Astrocyte (in vitro differentiated cells and primary cell): ENCODE data around the gene PTPN14. TPM values are rescaled to one million over a fixed set of nuclear protein-coding genes. Genes with fewer than 3 reads are reported as not detected.

Experiments used
- DNase-seq: peaks from one replicate; pipeline ENCODE4 v3.0.0-alpha.2; 2010; ENCODE audit warnings: low read depth
- FAIRE-seq: peaks from 2 replicates; lab custom pipeline; 2011; peaks lifted over from hg19 to GRCh38; lab: Jason Lieb, UNC
- H2AFZ ChIP-seq: 2 replicates; pipeline ENCODE4 v1.6.0; 2012; ENCODE audit warnings: low read depth, low read length, inconsistent platforms
- H3K27ac ChIP-seq: 2 replicates; pipeline ENCODE4 v1.5.1; 2011; ENCODE audit warnings: low read depth, low read length, inconsistent platforms
- H3K27me3 ChIP-seq: 2 replicates; pipeline ENCODE4 v1.6.0; 2011; ENCODE audit warnings: low read length, inconsistent platforms; ENCODE audit not compliant: insufficient read depth
- H3K36me3 ChIP-seq: 2 replicates; pipeline ENCODE4 v1.5.1; 2011; ENCODE audit warnings: low read length, inconsistent platforms; ENCODE audit not compliant: insufficient read depth
- H3K4me1 ChIP-seq: 2 replicates; pipeline ENCODE4 v1.5.1; 2011; ENCODE audit warnings: low read length, inconsistent platforms; ENCODE audit not compliant: insufficient read depth
- H3K4me2 ChIP-seq: 2 replicates; pipeline ENCODE4 v1.6.0; 2012; ENCODE audit warnings: low read length, inconsistent platforms
- H3K4me3 ChIP-seq: 2 replicates; pipeline ENCODE4 v1.5.1; 2011; ENCODE audit warnings: low read depth, mild to moderate bottlenecking, low read length, inconsistent platforms; ENCODE audit not compliant: insufficient read depth
- H3K79me2 ChIP-seq: 2 replicates; pipeline ENCODE4 v1.6.0; 2012; ENCODE audit warnings: mild to moderate bottlenecking, low read length, inconsistent platforms; ENCODE audit not compliant: insufficient read depth
- H3K9ac ChIP-seq: 2 replicates; pipeline ENCODE4 v1.6.0; 2012; ENCODE audit warnings: mild to moderate bottlenecking, low read length, inconsistent platforms
- H3K9me3 ChIP-seq: 2 replicates; pipeline ENCODE4 v1.5.1; 2012; ENCODE audit warnings: low read depth, mild to moderate bottlenecking, low read length, inconsistent platforms; ENCODE audit not compliant: insufficient read depth
- H4K20me1 ChIP-seq: 2 replicates; pipeline ENCODE4 v1.6.0; 2012; ENCODE audit warnings: low read length, inconsistent platforms; ENCODE audit not compliant: insufficient read depth
- H3K27ac Mint-ChIP-seq: one replicate; pipeline ENCODE4 v1.8.0; 2021; ENCODE audit warnings: mild to moderate bottlenecking, mixed read lengths; ENCODE audit not compliant: unreplicated experiment
- H3K27me3 Mint-ChIP-seq: one replicate; pipeline ENCODE4 v1.8.0; 2021; ENCODE audit warnings: low read depth, mixed read lengths; ENCODE audit not compliant: unreplicated experiment
- H3K36me3 Mint-ChIP-seq: one replicate; pipeline ENCODE4 v1.8.0; 2021; ENCODE audit warnings: low read depth, mixed read lengths; ENCODE audit not compliant: unreplicated experiment
- H3K4me1 Mint-ChIP-seq: one replicate; pipeline ENCODE4 v1.8.0; 2021; ENCODE audit warnings: low read depth, mixed read lengths; ENCODE audit not compliant: unreplicated experiment
- H3K4me3 Mint-ChIP-seq: one replicate; pipeline ENCODE4 v1.8.0; 2021; ENCODE audit warnings: mild to moderate bottlenecking, moderate library complexity, mixed read lengths; ENCODE audit not compliant: unreplicated experiment
- H3K9me3 Mint-ChIP-seq: one replicate; pipeline ENCODE4 v1.8.0; 2021; ENCODE audit warnings: mild to moderate bottlenecking, mixed read lengths; ENCODE audit not compliant: unreplicated experiment
- EZH2 ChIP-seq: IDR thresholded peaks from 2 replicates; pipeline ENCODE4 v1.6.1; 2012; ENCODE audit warnings: mild to moderate bottlenecking, low read length, inconsistent platforms; ENCODE audit not compliant: insufficient read depth
- total RNA-seq: library from RNA; stranded (reverse); gene quantifications from 2 replicates; pipeline ENCODE4 v1.2.1, GENCODE V29; 2021
- TF ChIP-seq, protein P1 (sequence below): IDR thresholded peaks from 2 replicates; pipeline ENCODE4 v1.5.1; 2011; ENCODE audit warnings: low read depth, mild to moderate bottlenecking, inconsistent platforms, low read length, moderate library complexity; ENCODE audit not compliant: insufficient read depth

Gene PTPN14
- total RNA-seq, 1 donor from 2014 or later, result 177 TPM

DNA sequence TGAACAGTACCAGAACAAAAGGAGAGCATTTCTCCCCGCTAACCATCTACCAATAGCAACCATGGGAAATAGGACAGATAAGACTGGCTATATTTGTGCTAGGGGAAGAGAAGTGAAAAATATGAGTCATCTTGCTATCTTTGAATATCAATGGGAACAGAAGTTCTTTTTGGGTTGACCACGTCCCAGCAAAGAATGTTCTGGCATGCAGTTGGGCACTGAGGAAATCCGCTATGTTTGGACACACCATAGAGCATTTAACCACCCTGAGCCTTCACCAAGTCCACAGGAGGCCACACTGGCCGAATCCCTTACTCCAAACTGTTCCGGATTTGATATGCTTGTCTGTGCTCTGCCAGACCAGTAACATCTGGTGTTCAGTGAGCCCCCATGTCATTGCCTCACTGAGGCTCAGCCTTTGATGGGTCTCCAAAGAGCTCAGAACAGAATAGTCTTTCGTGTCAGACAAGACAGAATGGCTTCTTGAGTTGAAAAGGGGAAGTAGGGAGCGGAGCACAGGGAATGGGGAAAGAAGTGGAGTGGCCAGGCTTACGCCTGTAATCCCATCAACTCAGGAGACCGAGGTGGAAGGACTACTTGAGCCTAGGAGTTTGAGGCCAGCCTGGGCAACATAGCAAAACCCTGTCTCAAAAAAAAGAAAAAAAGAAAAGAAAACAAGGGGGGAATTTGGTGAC is 189.1 kb downstream of the PTPN14 start:
- Histone ChIP-seq H3K9me3 (no peaks in the 10 kb centered on the region), H3K27me3 (no peaks in the 10 kb centered on the region), H3K79me2 (peaks cover 15% of the 10 kb centered on the region), H3K4me3 (no peak overlapping the region), H3K4me2 (peak overlapping the region; percentile 10), H3K9ac (no peak overlapping the region), H4K20me1 (peaks cover 20% of the 10 kb centered on the region), H2AFZ (no peak overlapping the region), H3K27ac (peak overlapping the region; percentile 17), H3K4me1 (peaks cover 8% of the 10 kb centered on the region), H3K36me3 (peaks cover 64% of the 10 kb centered on the region)
- FAIRE-seq (no peak), DNase-seq (peak; percentile 83)
- Mint-ChIP-seq H3K27me3 (no peaks in the 10 kb centered on the region), H3K4me1 (peaks cover 25% of the 10 kb centered on the region), H3K9me3 (peaks cover 2% of the 10 kb centered on the region), H3K36me3 (peaks cover 47% of the 10 kb centered on the region), H3K27ac (peak overlapping the region; percentile 72), H3K4me3 (no peak overlapping the region)
- TF ChIP-seq EZH2, result no peak
- TF ChIP-seq, protein P1, sequence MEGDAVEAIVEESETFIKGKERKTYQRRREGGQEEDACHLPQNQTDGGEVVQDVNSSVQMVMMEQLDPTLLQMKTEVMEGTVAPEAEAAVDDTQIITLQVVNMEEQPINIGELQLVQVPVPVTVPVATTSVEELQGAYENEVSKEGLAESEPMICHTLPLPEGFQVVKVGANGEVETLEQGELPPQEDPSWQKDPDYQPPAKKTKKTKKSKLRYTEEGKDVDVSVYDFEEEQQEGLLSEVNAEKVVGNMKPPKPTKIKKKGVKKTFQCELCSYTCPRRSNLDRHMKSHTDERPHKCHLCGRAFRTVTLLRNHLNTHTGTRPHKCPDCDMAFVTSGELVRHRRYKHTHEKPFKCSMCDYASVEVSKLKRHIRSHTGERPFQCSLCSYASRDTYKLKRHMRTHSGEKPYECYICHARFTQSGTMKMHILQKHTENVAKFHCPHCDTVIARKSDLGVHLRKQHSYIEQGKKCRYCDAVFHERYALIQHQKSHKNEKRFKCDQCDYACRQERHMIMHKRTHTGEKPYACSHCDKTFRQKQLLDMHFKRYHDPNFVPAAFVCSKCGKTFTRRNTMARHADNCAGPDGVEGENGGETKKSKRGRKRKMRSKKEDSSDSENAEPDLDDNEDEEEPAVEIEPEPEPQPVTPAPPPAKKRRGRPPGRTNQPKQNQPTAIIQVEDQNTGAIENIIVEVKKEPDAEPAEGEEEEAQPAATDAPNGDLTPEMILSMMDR, result no peak

DNA sequence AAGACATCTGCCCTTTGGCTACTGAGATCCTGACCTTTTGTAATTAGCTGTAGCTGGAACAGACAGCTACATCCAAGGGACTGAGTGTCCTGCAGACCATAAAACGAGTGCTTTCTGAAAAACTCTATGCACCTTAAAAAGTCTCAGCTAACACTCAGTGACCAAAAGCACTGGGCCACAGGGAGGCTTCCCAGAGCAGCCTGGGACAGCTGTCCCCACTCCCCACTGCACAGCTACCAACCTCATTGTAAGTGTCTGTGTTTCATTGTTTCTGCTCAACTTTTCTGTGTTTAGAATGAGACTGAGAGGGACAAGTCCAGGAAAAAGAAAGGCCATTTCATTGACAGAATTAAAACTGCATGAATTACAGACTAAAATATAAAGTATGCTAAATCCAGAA is 189.8 kb downstream of the PTPN14 start:
- Histone ChIP-seq H3K9ac (no peak overlapping the region), H3K4me3 (no peak overlapping the region), H3K27ac (no peak overlapping the region), H3K79me2 (peaks cover 15% of the 10 kb centered on the region), H3K36me3 (peaks cover 67% of the 10 kb centered on the region), H3K4me2 (no peak overlapping the region), H3K4me1 (peaks cover 8% of the 10 kb centered on the region), H4K20me1 (peaks cover 18% of the 10 kb centered on the region), H3K9me3 (no peaks in the 10 kb centered on the region), H3K27me3 (no peaks in the 10 kb centered on the region), H2AFZ (no peak overlapping the region)
- Mint-ChIP-seq H3K27me3 (no peaks in the 10 kb centered on the region), H3K36me3 (peaks cover 47% of the 10 kb centered on the region), H3K4me3 (no peak overlapping the region), H3K27ac (peak overlapping the region; percentile 54), H3K9me3 (peaks cover 2% of the 10 kb centered on the region), H3K4me1 (peaks cover 25% of the 10 kb centered on the region)
- FAIRE-seq (no peak), DNase-seq (no peak)
- TF ChIP-seq EZH2, result no peak
- TF ChIP-seq, protein P1, result no peak

DNA sequence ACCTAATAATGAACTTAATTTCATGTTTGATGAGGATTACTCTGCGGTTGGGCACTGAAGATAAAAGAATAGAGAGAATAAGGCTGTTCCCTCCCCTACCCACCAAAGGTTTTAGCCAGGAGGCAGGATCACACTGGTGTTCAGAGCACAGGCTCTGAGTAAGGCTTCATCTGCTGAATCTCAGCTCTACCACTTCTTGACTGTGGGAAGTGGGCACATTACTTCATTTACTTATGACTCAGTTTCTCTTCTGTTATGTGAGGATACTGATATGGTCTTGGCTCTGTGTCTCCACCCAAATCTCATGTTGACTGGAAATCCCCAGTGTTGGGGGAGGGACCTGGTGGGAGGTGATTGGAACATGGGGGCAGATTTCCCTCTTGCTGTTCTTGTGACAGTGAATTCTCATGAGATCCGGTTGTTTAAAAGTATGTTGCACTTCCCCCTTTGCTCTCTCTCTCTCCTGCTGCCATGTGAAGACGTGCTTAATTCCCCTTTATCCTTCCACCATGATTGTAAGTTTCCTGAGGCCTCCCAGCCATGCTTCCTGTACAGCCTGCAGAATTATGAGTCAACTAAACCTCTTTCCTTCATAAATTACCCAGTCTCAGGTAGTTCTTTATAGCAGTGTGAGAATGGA is 190.8 kb downstream of the PTPN14 start:
- H4K20me1 ChIP-seq, result peaks cover 18% of the 10 kb centered on the region
- H3K4me2 ChIP-seq, result no peak overlapping the region
- Mint-ChIP-seq H3K27me3 (no peaks in the 10 kb centered on the region), H3K9me3 (peaks cover 2% of the 10 kb centered on the region), H3K4me3 (no peak overlapping the region), H3K27ac (no peak overlapping the region), H3K4me1 (peaks cover 25% of the 10 kb centered on the region), H3K36me3 (peaks cover 52% of the 10 kb centered on the region)
- FAIRE-seq (no peak), DNase-seq (no peak)
- no peak overlapping the region for H3K9ac ChIP-seq
- peaks cover 15% of the 10 kb centered on the region for H3K79me2 ChIP-seq
- no peak overlapping the region for H3K4me3 ChIP-seq
- no peaks in the 10 kb centered on the region for H3K9me3 ChIP-seq
- no peaks in the 10 kb centered on the region for H3K27me3 ChIP-seq
- TF ChIP-seq, protein P1, result no peak
- TF ChIP-seq EZH2, result no peak
- peaks cover 8% of the 10 kb centered on the region for H3K4me1 ChIP-seq
- H3K27ac ChIP-seq, result no peak overlapping the region
- peaks cover 70% of the 10 kb centered on the region for H3K36me3 ChIP-seq
- no peak overlapping the region for H2AFZ ChIP-seq
